GM23248 (cell line): ENCODE data around the gene ANKRD39. TPM values are rescaled to one million over a fixed set of nuclear protein-coding genes. Genes with fewer than 3 reads are reported as not detected.

Experiments used
- DNase-seq: peaks from one replicate; pipeline ENCODE4 v3.0.0-alpha.2; 2015
- H2AFZ ChIP-seq: fragments of 200-600 bp; sonication (generic); 2 replicates; pipeline ENCODE4 v1.6.1; 2016; ENCODE audit warnings: antibody characterized with exemption
- H3F3A ChIP-seq: fragments of 200-600 bp; sonication (generic); 2 replicates; pipeline ENCODE4 v1.6.1; 2016; ENCODE audit warnings: mild to moderate bottlenecking, antibody characterized with exemption, mixed run types; ENCODE audit not compliant: insufficient read depth
- H3K27ac ChIP-seq: fragments of 200-600 bp; sonication (generic); 2 replicates; pipeline ENCODE4 v1.5.1; 2016; ENCODE audit warnings: mild to moderate bottlenecking
- H3K27me3 ChIP-seq: fragments of 200-600 bp; sonication (generic); replicated peaks from 2 replicates; pipeline ENCODE4 v1.6.1; 2016; ENCODE audit warnings: mild to moderate bottlenecking; ENCODE audit not compliant: insufficient read depth
- H3K36me3 ChIP-seq: fragments of 200-600 bp; sonication (generic); 2 replicates; pipeline ENCODE4 v1.6.1; 2016; ENCODE audit warnings: low read depth, mild to moderate bottlenecking
- H3K4me1 ChIP-seq: fragments of 200-600 bp; sonication (generic); 2 replicates; pipeline ENCODE4 v1.6.1; 2016; ENCODE audit warnings: mild to moderate bottlenecking; ENCODE audit not compliant: insufficient read depth
- H3K4me2 ChIP-seq: fragments of 200-600 bp; sonication (generic); one replicate; pipeline ENCODE4 v1.6.1; 2016; ENCODE audit warnings: mild to moderate bottlenecking; ENCODE audit not compliant: unreplicated experiment
- H3K4me3 ChIP-seq: fragments of 200-600 bp; sonication (generic); 2 replicates; pipeline ENCODE4 v1.5.1; 2016; ENCODE audit warnings: mild to moderate bottlenecking
- H3K79me2 ChIP-seq: fragments of 200-600 bp; sonication (generic); 2 replicates; pipeline ENCODE4 v1.6.1; 2016; ENCODE audit warnings: mild to moderate bottlenecking; ENCODE audit not compliant: insufficient read depth
- H3K9ac ChIP-seq: fragments of 200-600 bp; sonication (generic); 2 replicates; pipeline ENCODE4 v1.6.1; 2016; ENCODE audit warnings: mild to moderate bottlenecking
- H3K9me2 ChIP-seq: fragments of 200-600 bp; sonication (generic); 2 replicates; pipeline ENCODE4 v1.6.1; 2016; ENCODE audit warnings: mixed run types, mild to moderate bottlenecking, moderate library complexity; ENCODE audit not compliant: insufficient read depth
- H3K9me3 ChIP-seq: fragments of 200-600 bp; sonication (generic); one replicate; pipeline ENCODE4 v1.6.1; 2017; ENCODE audit warnings: low read depth
- H4K20me1 ChIP-seq: fragments of 200-600 bp; sonication (generic); 2 replicates; pipeline ENCODE4 v1.6.0; 2016; ENCODE audit not compliant: insufficient read depth
- EZH2 ChIP-seq: fragments of 200-600 bp; sonication (generic); IDR thresholded peaks from 2 replicates; pipeline ENCODE4 v1.6.1; 2018; ENCODE audit warnings: antibody characterized with exemption, mild to moderate bottlenecking; ENCODE audit not compliant: insufficient read depth, poor library complexity, severe bottlenecking
- EZH2phosphoT487 ChIP-seq: fragments of 200-600 bp; sonication (generic); IDR thresholded peaks from 2 replicates; pipeline ENCODE4 v1.6.1; 2018; ENCODE audit warnings: antibody characterized with exemption, moderate library complexity, mild to moderate bottlenecking, low read depth; ENCODE audit not compliant: insufficient read depth
- WGBS, 2 experiments: methylation state at CpG; one replicate each; pipeline ENCODE4 v1.1.6; 2015 to 2017; ENCODE audit warnings: low lambda C conversion rate in 2 of 2, low coverage in 1 of 2; ENCODE audit errors: missing lambda C conversion rate in 2 of 2; 5-methylcytosine and 5-hydroxymethylcytosine counted together
- in situ Hi-C: fragments of 300-500 bp; cut with MboI; formaldehyde crosslinking; loops from 2 replicates; pipeline ENCODE4 v1.15.0; 2020
- polyA plus RNA-seq: library from polyadenylated mRNA; unstranded; fragments of >200 nt; fragmentation: Nextera tagmentation; extraction: Ambion mirVana; gene quantifications from 2 replicates; pipeline ENCODE4 v1.2.1, GENCODE V29; 2016
- total RNA-seq: library from RNA; depleted of rRNA; stranded (reverse); fragments of >200 nt; shearing (Covaris generic); gene quantifications from 2 replicates; pipeline ENCODE4 v1.2.3, GENCODE V29; 2014

The ANKRD39 gene
- total and polyA plus RNA-seq, 2 experiments from 2014 or later: 10.9 to 12.3 TPM

DNA sequence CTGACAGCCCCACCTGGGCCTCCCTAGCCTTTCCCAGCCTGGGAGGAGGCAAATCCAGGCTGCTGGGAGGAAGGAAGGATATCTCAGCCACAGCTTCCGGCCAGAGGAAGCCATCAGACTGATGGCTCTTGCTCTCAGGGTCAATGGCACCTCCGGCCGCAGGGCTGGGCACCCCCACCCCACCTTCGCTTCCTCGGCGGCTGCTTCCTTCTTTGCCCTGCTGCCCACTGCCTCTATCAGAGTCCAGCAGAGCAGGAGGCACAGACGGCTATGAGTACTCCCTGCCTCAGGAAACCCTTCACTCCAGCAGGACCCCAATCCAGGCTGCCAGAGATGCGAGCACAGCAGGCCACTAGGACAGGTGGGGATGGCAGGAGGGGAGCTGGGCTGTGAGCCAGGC is 8.8 kb upstream of the ANKRD39 start:
- H3K79me2 ChIP-seq: peaks cover 35% of the 10 kb centered on the region
- H3K36me3 ChIP-seq: peaks cover 6% of the 10 kb centered on the region; the same call in 1 of the 2 replicates
- peak overlapping the region; percentile 99 for H3K4me2 ChIP-seq
- peak overlapping the region; percentile 86 for H3K4me3 ChIP-seq
- no peak for TF ChIP-seq EZH2phosphoT487
- TF ChIP-seq EZH2: no peak
- no peaks in the 10 kb centered on the region for H3K9me2 ChIP-seq
- in situ Hi-C loops: loop anchor here (25.0 kb wide), 1 partner anchor 246 kb away; the partner anchor contains the start of gene ANKRD36
- H3K9ac ChIP-seq: peak overlapping the region; percentile 95; the same call in 1 of the 2 replicates
- no peaks in the 10 kb centered on the region for H4K20me1 ChIP-seq
- DNase-seq: no peak
- H3F3A ChIP-seq: no peaks in the 10 kb centered on the region
- H3K4me1 ChIP-seq: peaks cover 5% of the 10 kb centered on the region; the same call in 1 of the 2 replicates
- 82 to 83% methylated on average over 7 to 8 of the region's 8 CpGs for WGBS, 2 experiments
- H2AFZ ChIP-seq: no peak overlapping the region
- no peaks in the 10 kb centered on the region for H3K9me3 ChIP-seq
- no peak overlapping the region for H3K27ac ChIP-seq
- H3K27me3 ChIP-seq: no peaks in the 10 kb centered on the region

DNA sequence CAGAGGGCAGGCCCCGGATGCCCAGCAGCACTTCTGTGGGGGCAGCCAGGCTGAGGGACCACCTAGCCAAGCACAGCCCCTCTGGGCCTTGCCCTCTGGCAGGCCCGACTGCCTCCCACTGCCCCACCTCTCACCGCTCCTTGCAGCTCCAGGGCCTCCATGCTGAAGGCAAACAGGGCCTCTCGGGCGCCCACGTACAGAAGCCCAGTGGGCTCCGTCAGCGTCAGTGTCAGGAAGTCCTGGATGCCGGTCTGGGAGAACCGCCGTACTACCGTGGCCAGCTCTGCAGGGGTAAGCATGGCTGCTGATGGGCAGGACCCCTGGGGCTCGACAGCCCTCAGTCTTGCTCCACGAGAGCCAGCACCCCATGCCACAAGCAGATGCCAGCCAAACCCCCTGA is 8.3 kb upstream of the ANKRD39 start:
- H3K79me2 ChIP-seq: peaks cover 35% of the 10 kb centered on the region
- TF ChIP-seq EZH2phosphoT487 (no peak), EZH2 (no peak)
- no peak overlapping the region for H3K4me3 ChIP-seq
- no peaks in the 10 kb centered on the region for H4K20me1 ChIP-seq
- in situ Hi-C loops: loop anchor here (25.0 kb wide), 1 partner anchor 246 kb away; the partner anchor contains the start of gene ANKRD36
- no peak overlapping the region for H3K27ac ChIP-seq
- H3F3A ChIP-seq: no peaks in the 10 kb centered on the region
- H3K9ac ChIP-seq: peak overlapping the region; percentile 95; the same call in 1 of the 2 replicates
- no peak overlapping the region for H2AFZ ChIP-seq
- peaks cover 6% of the 10 kb centered on the region; the same call in 1 of the 2 replicates for H3K36me3 ChIP-seq
- peaks cover 5% of the 10 kb centered on the region; the same call in 1 of the 2 replicates for H3K4me1 ChIP-seq
- no peak overlapping the region for H3K4me2 ChIP-seq
- no peaks in the 10 kb centered on the region for H3K9me2 ChIP-seq
- 91% methylated on average over 13 to 14 of the region's 14 CpGs for WGBS, 2 experiments
- no peaks in the 10 kb centered on the region for H3K9me3 ChIP-seq
- DNase-seq: no peak
- H3K27me3 ChIP-seq: no peaks in the 10 kb centered on the region

DNA sequence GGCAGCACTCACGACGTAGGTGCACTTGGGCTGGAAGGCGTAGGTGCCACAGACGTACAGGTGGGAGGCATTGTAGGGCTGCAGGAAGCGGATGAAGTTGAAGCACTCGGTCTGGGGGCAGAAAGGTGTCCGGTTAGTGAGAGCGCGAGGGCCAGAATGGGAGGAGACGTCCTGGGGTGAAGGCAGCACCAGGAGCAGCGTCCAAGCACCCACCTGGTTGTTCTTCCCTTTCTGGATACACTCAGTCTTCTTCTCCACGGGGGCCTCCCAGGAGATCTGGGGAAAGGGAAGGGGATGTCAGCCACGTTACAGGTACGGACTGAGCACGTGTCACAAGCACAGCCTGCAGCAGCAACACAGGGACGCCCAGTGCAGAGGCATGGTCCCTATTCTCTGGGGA is 7.8 kb upstream of the ANKRD39 start:
- no peaks in the 10 kb centered on the region for H3F3A ChIP-seq
- H3K27ac ChIP-seq: no peak overlapping the region
- no peak overlapping the region for H2AFZ ChIP-seq
- DNase-seq: no peak
- H3K79me2 ChIP-seq: peaks cover 35% of the 10 kb centered on the region
- no peak for TF ChIP-seq EZH2phosphoT487
- TF ChIP-seq EZH2: no peak
- in situ Hi-C loops: loop anchor here (25.0 kb wide), 1 partner anchor 247 kb away; the partner anchor contains the start of gene ANKRD36
- H3K9me3 ChIP-seq: no peaks in the 10 kb centered on the region
- H3K4me2 ChIP-seq: no peak overlapping the region
- H4K20me1 ChIP-seq: no peaks in the 10 kb centered on the region
- peaks cover 6% of the 10 kb centered on the region; the same call in 1 of the 2 replicates for H3K36me3 ChIP-seq
- H3K4me3 ChIP-seq: no peak overlapping the region
- no peak overlapping the region for H3K9ac ChIP-seq
- H3K9me2 ChIP-seq: no peaks in the 10 kb centered on the region
- 82 to 84% methylated on average over 14 to 16 of the region's 16 CpGs for WGBS, 2 experiments
- H3K4me1 ChIP-seq: peaks cover 5% of the 10 kb centered on the region; the same call in 1 of the 2 replicates
- H3K27me3 ChIP-seq: no peaks in the 10 kb centered on the region

DNA sequence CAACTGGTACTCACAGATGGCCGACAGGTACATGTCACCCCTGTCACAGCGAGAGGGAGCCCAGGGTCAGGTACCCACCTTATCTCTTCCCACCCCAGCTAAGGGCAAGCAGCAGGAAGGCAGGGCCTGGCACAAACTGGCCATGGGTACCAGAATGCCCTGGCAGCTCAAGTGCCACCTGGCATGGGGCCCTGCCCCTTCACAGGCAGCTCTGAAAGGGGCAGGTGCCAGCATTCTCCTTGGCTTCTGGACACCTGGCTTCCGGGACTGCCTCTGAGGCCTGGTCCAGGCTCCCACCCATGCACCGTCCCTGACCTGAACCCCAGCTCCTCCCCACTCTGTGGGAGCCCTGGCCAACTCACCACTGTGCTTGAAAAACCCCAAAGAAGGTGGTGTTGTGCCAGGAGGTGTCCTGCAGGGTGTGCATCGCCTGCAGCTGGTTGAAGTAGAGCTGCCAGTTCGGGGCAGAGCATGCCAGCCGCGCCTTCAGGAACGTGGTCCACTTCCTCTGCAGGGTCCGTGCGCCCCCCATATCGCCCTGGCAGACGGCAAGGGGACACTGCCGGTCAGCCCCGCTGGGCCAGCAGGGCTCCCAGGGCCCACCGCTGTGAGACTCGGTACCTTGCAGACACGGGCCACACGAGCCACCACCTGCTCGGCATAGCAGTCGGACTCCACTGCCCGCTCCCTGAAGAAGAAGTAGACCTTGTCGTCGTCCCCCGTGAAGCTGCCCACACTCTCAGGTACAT is 6.7 kb upstream of the ANKRD39 start:
- Histone ChIP-seq H3F3A (no peaks in the 10 kb centered on the region), H3K27ac (no peak overlapping the region), H3K36me3 (peaks cover 6% of the 10 kb centered on the region; the same call in 1 of the 2 replicates), H3K9me2 (no peaks in the 10 kb centered on the region), H3K27me3 (no peaks in the 10 kb centered on the region), H3K4me2 (no peak overlapping the region), H3K9me3 (no peaks in the 10 kb centered on the region), H3K4me1 (peaks cover 5% of the 10 kb centered on the region; the same call in 1 of the 2 replicates), H4K20me1 (no peaks in the 10 kb centered on the region), H3K9ac (no peak overlapping the region), H3K4me3 (no peak overlapping the region), H2AFZ (no peak overlapping the region), H3K79me2 (peaks cover 35% of the 10 kb centered on the region)
- no peak for DNase-seq
- TF ChIP-seq EZH2 (no peak), EZH2phosphoT487 (no peak)
- WGBS, 2 experiments: 86 to 87% methylated on average over 23 to 25 of the region's 25 CpGs
- in situ Hi-C loops: loop anchor here (25.0 kb wide), 1 partner anchor 248 kb away; the partner anchor contains the start of gene ANKRD36
